Activated CD8-positive, alpha-beta memory T cell treated with anti-CD3 and anti-CD28 coated beads for 48 hours (primary cell): Measurements from ENCODE around the gene PATJ.

ENCODE experiments used
- DNase-seq, 3 experiments: peaks; one replicate each; pipeline ENCODE4 v3.0.0-alpha.2; 2020; ENCODE audit warnings: low read depth in 2 of 3, low spot score in 2 of 3

PATJ gene

GRCh38 chr1:62043154-62043553 lies 300.9 kb downstream of the PATJ start:
- no peak for DNase-seq

- no peak for DNase-seq
These were observed 303.3 kb downstream of the PATJ start for GRCh38 chr1:62045574-62045973.

GRCh38 chr1:62046927-62047326 lies 304.6 kb downstream of the PATJ start:
- no peak for DNase-seq

GRCh38 chr1:62050165-62050564 lies 307.9 kb downstream of the PATJ start:
- no peak for DNase-seq

- no peak for DNase-seq
These were observed 310.7 kb downstream of the PATJ start for GRCh38 chr1:62052946-62053345.

GRCh38 chr1:62054188-62054587 lies 311.9 kb downstream of the PATJ start:
- no peak for DNase-seq

GRCh38 chr1:62057230-62057629 lies 314.9 kb downstream of the PATJ start:
- no peak for DNase-seq

GRCh38 chr1:62057641-62058290 lies 315.5 kb downstream of the PATJ start:
- no peak for DNase-seq

- DNase-seq, result no peak
These were observed 316.7 kb downstream of the PATJ start for GRCh38 chr1:62058956-62059355.

GRCh38 chr1:62062087-62062486 lies 319.8 kb downstream of the PATJ start:
- DNase-seq, result no peak

- no peak for DNase-seq
These were observed 322.6 kb downstream of the PATJ start for GRCh38 chr1:62064829-62065407.

GRCh38 chr1:62066713-62067112 lies 324.4 kb downstream of the PATJ start:
- DNase-seq, result no peak

- no peak for DNase-seq
These were observed 326.1 kb downstream of the PATJ start for GRCh38 chr1:62068416-62068843.

- no peak for DNase-seq
These were observed 326.7 kb downstream of the PATJ start for GRCh38 chr1:62068978-62069377.

GRCh38 chr1:62070384-62071011 lies 328.2 kb downstream of the PATJ start:
- DNase-seq, result no peak

GRCh38 chr1:62071695-62072094 lies 329.4 kb downstream of the PATJ start:
- no peak for DNase-seq

- DNase-seq, result no peak
These were observed 334.0 kb downstream of the PATJ start for GRCh38 chr1:62076286-62076685.

- DNase-seq, result no peak
These were observed 335.5 kb downstream of the PATJ start for GRCh38 chr1:62077821-62078220.

- DNase-seq, result peak in 1 of 3 experiments; percentile 2
These were observed 340.4 kb downstream of the PATJ start for GRCh38 chr1:62082456-62083363.

GRCh38 chr1:62084310-62084890 lies 342.1 kb downstream of the PATJ start:
- no peak for DNase-seq

GRCh38 chr1:62088439-62088838 lies 346.2 kb downstream of the PATJ start:
- DNase-seq, result no peak
